ENCODE results near the gene RBM47.

DNA sequence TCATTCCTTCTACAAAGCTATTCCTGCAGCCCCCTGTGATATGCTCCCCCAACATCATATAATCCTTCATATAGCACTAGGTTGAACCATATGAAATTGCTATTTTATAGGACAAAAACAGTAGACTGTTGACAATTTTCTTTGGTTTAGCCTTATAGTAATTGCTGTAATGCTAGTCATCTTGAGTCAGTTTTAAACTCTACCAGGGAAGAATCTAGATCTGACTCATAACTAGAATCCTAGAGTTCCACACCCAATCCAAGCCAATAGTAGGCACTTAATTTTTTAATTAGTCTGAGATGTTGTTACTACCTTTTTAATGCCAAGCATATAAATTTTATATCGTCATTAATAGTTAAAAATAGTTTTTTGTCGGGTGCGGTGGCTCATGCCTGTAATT lies 157.7 kb downstream of the RBM47 start:
- TF ChIP-seq POLR2A (IDR thresholded peaks at IDR 0.05) (no peak), POLR2AphosphoS5 (IDR thresholded peaks at IDR 0.05) (no peak)
- TF ChIP-seq, protein P1, sequence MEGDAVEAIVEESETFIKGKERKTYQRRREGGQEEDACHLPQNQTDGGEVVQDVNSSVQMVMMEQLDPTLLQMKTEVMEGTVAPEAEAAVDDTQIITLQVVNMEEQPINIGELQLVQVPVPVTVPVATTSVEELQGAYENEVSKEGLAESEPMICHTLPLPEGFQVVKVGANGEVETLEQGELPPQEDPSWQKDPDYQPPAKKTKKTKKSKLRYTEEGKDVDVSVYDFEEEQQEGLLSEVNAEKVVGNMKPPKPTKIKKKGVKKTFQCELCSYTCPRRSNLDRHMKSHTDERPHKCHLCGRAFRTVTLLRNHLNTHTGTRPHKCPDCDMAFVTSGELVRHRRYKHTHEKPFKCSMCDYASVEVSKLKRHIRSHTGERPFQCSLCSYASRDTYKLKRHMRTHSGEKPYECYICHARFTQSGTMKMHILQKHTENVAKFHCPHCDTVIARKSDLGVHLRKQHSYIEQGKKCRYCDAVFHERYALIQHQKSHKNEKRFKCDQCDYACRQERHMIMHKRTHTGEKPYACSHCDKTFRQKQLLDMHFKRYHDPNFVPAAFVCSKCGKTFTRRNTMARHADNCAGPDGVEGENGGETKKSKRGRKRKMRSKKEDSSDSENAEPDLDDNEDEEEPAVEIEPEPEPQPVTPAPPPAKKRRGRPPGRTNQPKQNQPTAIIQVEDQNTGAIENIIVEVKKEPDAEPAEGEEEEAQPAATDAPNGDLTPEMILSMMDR (IDR thresholded peaks at IDR 0.05): no peak
